Mesenchymal stem cell (in vitro differentiated cells and primary cell): Measurements from ENCODE around the gene ATP5F1A.

ENCODE experiments used
- DNase-seq: peaks from one replicate; pipeline ENCODE4 v3.0.0-alpha.2; 2013
- H2AFZ ChIP-seq: one replicate; pipeline ENCODE4 v1.6.1; 2013; ENCODE audit warnings: low read depth, mild to moderate bottlenecking, control low read depth, inconsistent platforms, low read length, moderate library complexity
- H2AK5ac ChIP-seq: 2 replicates; pipeline ENCODE4 v1.6.1; 2013; ENCODE audit warnings: low read length, moderate library complexity, mild to moderate bottlenecking, inconsistent platforms; ENCODE audit not compliant: severe bottlenecking
- H2BK120ac ChIP-seq: one replicate; pipeline ENCODE4 v1.6.1; 2013; ENCODE audit warnings: low read depth, mild to moderate bottlenecking, inconsistent platforms, low read length, moderate library complexity
- H2BK12ac ChIP-seq, 2 experiments: one replicate each; pipeline ENCODE4 v1.6.1; 2013; ENCODE audit warnings: inconsistent platforms in 2 of 2, low read length in 2 of 2, mild to moderate bottlenecking in 2 of 2, moderate library complexity in 2 of 2, control low read depth in 1 of 2
- H2BK15ac ChIP-seq: one replicate; pipeline ENCODE4 v1.6.1; 2013; ENCODE audit warnings: mild to moderate bottlenecking, low read depth, inconsistent platforms; ENCODE audit not compliant: poor library complexity, severe bottlenecking
- H2BK5ac ChIP-seq: 2 replicates; pipeline ENCODE4 v1.6.1; 2013; ENCODE audit warnings: low read depth, mild to moderate bottlenecking, low read length, control low read depth, inconsistent platforms; ENCODE audit not compliant: poor library complexity, severe bottlenecking
- H3K14ac ChIP-seq, 2 experiments: one replicate each; pipeline ENCODE4 v1.6.1; 2013; ENCODE audit warnings: inconsistent platforms in 2 of 2, low read length in 2 of 2, control low read depth in 1 of 2, mild to moderate bottlenecking in 1 of 2, moderate library complexity in 1 of 2
- H3K18ac ChIP-seq, 2 experiments: one replicate each; pipeline ENCODE4 v1.6.1; 2013; ENCODE audit warnings: inconsistent platforms in 2 of 2, low read length in 2 of 2, control low read depth in 1 of 2, low read depth in 1 of 2, mild to moderate bottlenecking in 1 of 2
- H3K23ac ChIP-seq, 2 experiments: one replicate each; pipeline ENCODE4 v1.6.1; 2013; ENCODE audit warnings: inconsistent platforms in 2 of 2, low read length in 2 of 2, mild to moderate bottlenecking in 2 of 2, moderate library complexity in 2 of 2, control low read depth in 1 of 2
- H3K27ac ChIP-seq: 2 replicates; pipeline ENCODE4 v1.5.1; 2013; ENCODE audit warnings: mild to moderate bottlenecking, moderate library complexity, low read length, control low read depth, inconsistent platforms; ENCODE audit not compliant: poor library complexity, severe bottlenecking
- H3K27me3 ChIP-seq, 2 experiments: 2 replicates each; pipeline versions ENCODE4 v1.6.1 to v1.7.0; 2013; ENCODE audit warnings: low read length in 2 of 2, mild to moderate bottlenecking in 2 of 2, moderate library complexity in 2 of 2, control low read depth in 1 of 2, inconsistent platforms in 1 of 2; ENCODE audit not compliant: control insufficient read depth in 1 of 2, insufficient read depth in 1 of 2
- H3K36me3 ChIP-seq, 2 experiments: 2 replicates each; pipeline versions ENCODE4 v1.6.1 to v1.7.0; 2013; ENCODE audit warnings: low read length in 2 of 2, control low read depth in 1 of 2, inconsistent platforms in 1 of 2, low read depth in 1 of 2, mild to moderate bottlenecking in 1 of 2; ENCODE audit not compliant: insufficient read depth in 2 of 2, control insufficient read depth in 1 of 2
- H3K4ac ChIP-seq, 2 experiments: one replicate each; pipeline ENCODE4 v1.6.1; 2013; ENCODE audit warnings: inconsistent platforms in 2 of 2, low read length in 2 of 2, mild to moderate bottlenecking in 2 of 2, moderate library complexity in 2 of 2, control low read depth in 1 of 2, low read depth in 1 of 2
- H3K4me1 ChIP-seq: 2 replicates; pipeline ENCODE4 v1.6.1; 2013; ENCODE audit warnings: low read depth, low read length, control low read depth; ENCODE audit not compliant: control insufficient read depth, insufficient read depth
- H3K4me2 ChIP-seq: 2 replicates; pipeline ENCODE4 v1.6.1; 2013; ENCODE audit warnings: low read length, mild to moderate bottlenecking, inconsistent platforms; ENCODE audit not compliant: poor library complexity, severe bottlenecking
- H3K4me3 ChIP-seq, 2 experiments: 2 replicates each; pipeline versions ENCODE4 v1.5.1 to v1.7.0; 2013; ENCODE audit warnings: low read length in 2 of 2, mild to moderate bottlenecking in 2 of 2, control low read depth in 1 of 2, low read depth in 1 of 2; ENCODE audit not compliant: insufficient read depth in 1 of 2
- H3K79me1 ChIP-seq: replicated peaks from 2 replicates; pipeline ENCODE4 v1.6.1; 2013; ENCODE audit warnings: mild to moderate bottlenecking, control low read depth, low read length, inconsistent platforms; ENCODE audit not compliant: poor library complexity, severe bottlenecking
- H3K9ac ChIP-seq: 2 replicates; pipeline ENCODE4 v1.7.0; 2013; ENCODE audit warnings: mild to moderate bottlenecking, low read length, moderate library complexity
- H3K9me3 ChIP-seq: 2 replicates; pipeline ENCODE4 v1.7.0; 2013; ENCODE audit warnings: mild to moderate bottlenecking, low read length; ENCODE audit not compliant: control insufficient read depth
- H4K8ac ChIP-seq: one replicate; pipeline ENCODE4 v1.6.1; 2013; ENCODE audit warnings: inconsistent platforms, mild to moderate bottlenecking, low read length, moderate library complexity
- H4K91ac ChIP-seq: one replicate; pipeline ENCODE4 v1.6.1; 2013; ENCODE audit warnings: mild to moderate bottlenecking, low read length, inconsistent platforms
- WGBS: methylation state at CpG from one replicate; pipeline ENCODE4 v1.1.7; 2013; ENCODE audit warnings: mixed read lengths; 5-methylcytosine and 5-hydroxymethylcytosine counted together

The ATP5F1A gene

DNA sequence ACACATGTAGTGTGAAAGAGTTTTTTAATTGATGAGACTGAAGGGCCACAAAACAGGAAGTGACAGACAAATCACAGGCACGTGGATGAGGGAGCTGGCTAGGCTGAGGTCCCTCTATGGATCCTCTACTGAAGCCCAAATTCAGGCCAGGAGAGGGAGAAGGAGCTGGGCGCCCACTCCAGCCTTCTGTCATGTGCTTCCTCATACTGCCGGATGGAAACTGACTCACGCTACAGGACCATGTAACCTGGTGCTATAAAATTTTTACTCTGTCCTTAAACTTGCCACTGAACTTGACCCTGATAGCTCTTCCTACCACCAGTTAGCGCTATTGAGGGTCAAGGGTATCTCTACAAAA, 57.4 kb downstream of the ATP5F1A start:
- H3K18ac ChIP-seq = no peak overlapping the region
- no peak overlapping the region for H2AFZ ChIP-seq
- peaks cover 7 to 14% of the 10 kb centered on the region in 2 experiments for H3K36me3 ChIP-seq
- H2AK5ac ChIP-seq = no peak overlapping the region
- H3K14ac ChIP-seq = no peak overlapping the region
- H3K4me3 ChIP-seq = no peak overlapping the region
- no peak overlapping the region for H3K27ac ChIP-seq
- H3K4ac ChIP-seq = no peak overlapping the region
- no peaks in the 10 kb centered on the region for H3K27me3 ChIP-seq
- no peak overlapping the region for H2BK120ac ChIP-seq
- H3K79me1 ChIP-seq = peaks cover 13% of the 10 kb centered on the region
- no peak for DNase-seq
- no peak overlapping the region for H2BK12ac ChIP-seq
- H3K4me2 ChIP-seq = no peak overlapping the region
- peak overlapping the region in 1 of 2 experiments; percentile 50 for H3K23ac ChIP-seq
- no peak overlapping the region for H3K9ac ChIP-seq
- H3K4me1 ChIP-seq = peaks cover 3% of the 10 kb centered on the region
- whole genome bisulfite sequencing = 74% methylated on average over 3 of the region's 5 CpGs
- H4K8ac ChIP-seq = no peak overlapping the region
- H2BK5ac ChIP-seq = no peak overlapping the region
- no peak overlapping the region for H4K91ac ChIP-seq
- H2BK15ac ChIP-seq = no peak overlapping the region
- H3K9me3 ChIP-seq = no peaks in the 10 kb centered on the region

DNA sequence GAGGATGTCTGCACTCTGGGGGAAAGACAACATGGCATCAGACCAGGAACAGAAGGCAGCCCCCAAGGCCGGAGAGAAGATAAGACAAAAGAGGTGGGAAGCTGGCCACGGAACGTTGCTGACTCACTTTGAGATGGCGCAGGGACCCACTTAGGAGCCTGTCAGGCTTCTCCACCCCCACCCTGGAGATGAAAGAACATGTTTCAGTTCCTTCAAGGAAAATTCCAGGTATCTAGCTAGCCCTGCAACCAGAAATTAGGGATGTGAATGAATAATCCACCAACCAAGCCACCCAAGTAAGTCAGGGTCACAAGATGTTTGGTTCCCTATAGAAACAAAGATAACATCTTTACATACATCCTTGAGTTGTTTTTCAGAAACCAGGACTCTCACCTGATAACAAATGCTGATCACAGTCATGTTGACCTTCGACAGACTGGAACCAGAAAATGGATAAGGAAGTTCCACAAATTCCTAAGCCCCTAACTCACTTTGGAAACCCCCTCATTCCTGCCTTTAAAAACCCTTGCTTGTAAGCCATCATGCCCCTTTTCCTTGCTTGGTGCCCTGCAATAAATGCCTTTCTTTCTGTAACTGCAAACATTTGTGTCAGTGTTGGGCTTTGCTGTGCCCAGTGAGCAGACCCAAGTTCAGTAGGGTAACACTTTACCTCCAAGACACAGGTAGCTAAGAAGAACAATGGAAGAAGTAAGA, 57.9 kb downstream of the ATP5F1A start:
- Histone ChIP-seq H2AK5ac (no peak overlapping the region), H2BK15ac (no peak overlapping the region), H3K4ac (no peak overlapping the region), H3K4me3 (no peak overlapping the region), H3K4me1 (peaks cover 3% of the 10 kb centered on the region), H3K79me1 (peaks cover 12% of the 10 kb centered on the region), H3K27me3 (no peaks in the 10 kb centered on the region), H3K27ac (no peak overlapping the region), H3K23ac (no peak overlapping the region), H2BK12ac (no peak overlapping the region), H3K9ac (no peak overlapping the region), H3K9me3 (no peaks in the 10 kb centered on the region), H3K36me3 (peaks cover 7 to 14% of the 10 kb centered on the region in 2 experiments), H3K4me2 (no peak overlapping the region), H3K18ac (no peak overlapping the region), H3K14ac (no peak overlapping the region), H4K8ac (no peak overlapping the region), H4K91ac (no peak overlapping the region), H2BK120ac (no peak overlapping the region), H2AFZ (no peak overlapping the region), H2BK5ac (no peak overlapping the region)
- WGBS = 26% methylated on average over 5 of the region's 5 CpGs
- DNase-seq = no peak

DNA sequence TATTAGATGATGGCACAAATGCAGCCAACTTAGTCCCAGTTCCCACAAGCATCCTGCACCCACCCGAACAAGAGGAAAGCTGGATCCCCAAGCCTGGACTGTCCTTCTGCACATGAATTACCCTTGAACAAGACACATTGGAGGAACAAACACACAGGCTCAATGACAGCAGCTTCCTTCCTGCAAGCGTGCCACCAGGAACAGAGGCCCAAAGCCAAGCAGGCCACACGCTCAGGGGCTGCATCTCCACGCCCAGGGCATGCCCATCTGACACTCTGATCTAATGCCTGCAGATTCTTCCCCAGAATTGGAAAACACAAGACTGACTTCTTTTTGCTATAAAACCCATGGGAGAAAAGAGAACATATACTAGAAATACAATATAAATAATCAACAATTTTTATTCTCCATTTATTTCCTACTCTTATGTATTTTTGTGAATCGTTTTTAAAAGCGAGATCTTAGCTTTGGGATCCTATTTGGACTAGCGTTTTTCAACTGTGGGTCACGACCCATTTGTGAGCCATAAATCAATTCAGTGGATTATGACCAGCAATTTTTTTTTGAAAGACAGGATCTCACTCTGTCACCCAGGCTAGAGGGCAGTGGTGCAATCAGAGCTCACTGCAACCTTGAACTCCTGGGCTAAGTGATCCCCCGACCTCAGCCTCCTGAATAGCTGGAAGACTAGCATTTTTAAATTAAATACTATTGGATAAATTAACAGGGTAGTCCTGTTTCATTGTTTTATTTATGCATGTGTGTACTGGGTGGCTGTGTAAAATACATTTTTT, 60.4 kb downstream of the ATP5F1A start:
- DNase-seq = no peak
- 90% methylated on average over 8 of the region's 9 CpGs for WGBS

More for the DNA sequence above, 60.4 kb downstream of the ATP5F1A start:
- Histone ChIP-seq H2BK12ac (no peak overlapping the region), H3K18ac (no peak overlapping the region), H3K9me3 (no peaks in the 10 kb centered on the region), H3K23ac (no peak overlapping the region), H4K8ac (no peak overlapping the region), H3K4ac (no peak overlapping the region), H3K4me1 (peaks cover 3% of the 10 kb centered on the region), H3K36me3 (peaks cover 7 to 14% of the 10 kb centered on the region in 2 experiments), H3K27me3 (no peaks in the 10 kb centered on the region), H2AK5ac (no peak overlapping the region), H3K4me3 (no peak overlapping the region), H3K4me2 (no peak overlapping the region), H4K91ac (no peak overlapping the region), H3K9ac (no peak overlapping the region), H2BK5ac (no peak overlapping the region), H2BK120ac (no peak overlapping the region), H3K14ac (no peak overlapping the region), H3K79me1 (peaks cover 15% of the 10 kb centered on the region), H2BK15ac (no peak overlapping the region), H2AFZ (no peak overlapping the region), H3K27ac (no peak overlapping the region)
